Kidney epithelial cell (primary cell): ENCODE data around the gene SGF29. TPM values are rescaled to one million over a fixed set of nuclear protein-coding genes. Genes with fewer than 3 reads are reported as not detected.

Experiments used
- DNase-seq: peaks from one replicate; pipeline ENCODE4 v3.0.0-alpha.2; 2010; ENCODE audit warnings: low read depth
- H3K27me3 ChIP-seq: 2 replicates; pipeline ENCODE4 v1.6.0; 2011; ENCODE audit warnings: low read length; ENCODE audit not compliant: control insufficient read depth, insufficient read depth
- H3K36me3 ChIP-seq: 2 replicates; pipeline ENCODE4 v1.5.1; 2011; ENCODE audit warnings: low read length; ENCODE audit not compliant: control insufficient read depth, insufficient read depth
- H3K4me3 ChIP-seq: 2 replicates; pipeline ENCODE4 v1.5.1; 2011; ENCODE audit warnings: low read depth, mild to moderate bottlenecking, control low read depth, low read length
- total RNA-seq: library from RNA; depleted of rRNA; stranded (reverse); fragments of >200 nt; gene quantifications from 2 replicates; pipeline ENCODE4 v1.2.3, GENCODE V29; 2015
- TF ChIP-seq, protein P1 (sequence below): IDR thresholded peaks from 2 replicates; pipeline ENCODE4 v1.5.1; 2011; ENCODE audit warnings: mild to moderate bottlenecking, moderate library complexity, low read length, control low read depth, inconsistent platforms; ENCODE audit not compliant: insufficient read depth, poor library complexity, severe bottlenecking

SGF29 gene
- total RNA-seq, 1 donor from 2014 or later = 32.5 TPM

DNA sequence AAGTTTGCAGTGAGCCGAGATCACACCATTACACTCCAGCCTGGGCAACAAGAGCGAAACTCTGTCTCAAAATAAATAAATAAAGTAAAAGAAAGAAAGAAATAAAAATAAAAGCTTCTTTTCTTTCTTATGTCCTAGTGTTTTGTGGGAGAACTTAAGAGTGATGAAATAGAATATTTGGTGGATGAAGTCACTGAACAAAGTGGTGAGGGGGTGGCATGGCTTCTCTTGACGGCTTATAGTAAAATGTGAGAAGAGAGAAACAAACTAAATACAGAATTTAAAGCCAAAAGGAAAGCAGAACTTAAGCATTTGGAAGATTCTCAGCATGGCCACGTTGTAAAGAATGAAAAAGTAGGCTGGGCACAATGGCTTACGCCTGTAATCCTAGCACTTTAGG is 15.3 kb downstream of the SGF29 start:
- H3K36me3 ChIP-seq = no peaks in the 10 kb centered on the region
- no peak overlapping the region for H3K4me3 ChIP-seq
- TF ChIP-seq, protein P1, sequence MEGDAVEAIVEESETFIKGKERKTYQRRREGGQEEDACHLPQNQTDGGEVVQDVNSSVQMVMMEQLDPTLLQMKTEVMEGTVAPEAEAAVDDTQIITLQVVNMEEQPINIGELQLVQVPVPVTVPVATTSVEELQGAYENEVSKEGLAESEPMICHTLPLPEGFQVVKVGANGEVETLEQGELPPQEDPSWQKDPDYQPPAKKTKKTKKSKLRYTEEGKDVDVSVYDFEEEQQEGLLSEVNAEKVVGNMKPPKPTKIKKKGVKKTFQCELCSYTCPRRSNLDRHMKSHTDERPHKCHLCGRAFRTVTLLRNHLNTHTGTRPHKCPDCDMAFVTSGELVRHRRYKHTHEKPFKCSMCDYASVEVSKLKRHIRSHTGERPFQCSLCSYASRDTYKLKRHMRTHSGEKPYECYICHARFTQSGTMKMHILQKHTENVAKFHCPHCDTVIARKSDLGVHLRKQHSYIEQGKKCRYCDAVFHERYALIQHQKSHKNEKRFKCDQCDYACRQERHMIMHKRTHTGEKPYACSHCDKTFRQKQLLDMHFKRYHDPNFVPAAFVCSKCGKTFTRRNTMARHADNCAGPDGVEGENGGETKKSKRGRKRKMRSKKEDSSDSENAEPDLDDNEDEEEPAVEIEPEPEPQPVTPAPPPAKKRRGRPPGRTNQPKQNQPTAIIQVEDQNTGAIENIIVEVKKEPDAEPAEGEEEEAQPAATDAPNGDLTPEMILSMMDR = no peak
- no peak for DNase-seq
- no peaks in the 10 kb centered on the region for H3K27me3 ChIP-seq

DNA sequence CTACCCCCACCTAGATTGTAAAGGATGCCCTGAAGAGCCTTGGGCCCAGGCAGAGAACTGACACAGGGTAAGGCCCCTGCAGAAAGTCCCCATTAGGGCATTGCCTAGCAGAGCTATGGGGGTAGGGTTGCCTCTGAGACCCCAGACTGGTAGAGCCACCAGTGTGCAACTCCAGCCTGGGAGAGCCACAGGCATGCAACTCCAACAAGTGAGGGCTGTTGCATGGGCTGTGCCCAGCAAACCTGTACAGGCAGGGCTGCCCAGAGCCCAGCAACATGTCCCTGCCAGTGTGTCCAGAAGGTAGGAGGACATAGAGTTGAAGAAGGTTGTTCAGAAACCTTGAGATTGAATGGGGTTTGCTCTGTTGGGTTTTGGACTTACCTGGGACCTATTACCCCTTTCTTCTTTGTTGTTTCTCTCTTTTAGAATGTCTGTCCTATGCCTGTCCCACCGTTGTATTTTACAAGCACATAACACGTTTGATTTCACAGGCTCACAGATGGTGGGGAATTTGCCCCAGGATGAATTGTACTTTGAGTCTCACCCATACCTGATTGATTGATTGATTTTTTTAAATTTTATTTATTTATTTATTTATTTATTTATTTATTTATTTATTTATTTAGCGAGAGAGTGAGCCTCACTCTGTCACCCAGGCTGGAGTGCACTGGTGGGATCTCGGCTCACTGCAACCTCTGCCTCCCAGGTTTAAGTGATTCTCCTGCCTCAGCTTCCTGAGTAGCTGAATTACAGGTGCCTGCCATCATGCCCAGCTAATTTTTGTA is 16.4 kb downstream of the SGF29 start:
- Histone ChIP-seq H3K4me3 (no peak overlapping the region), H3K36me3 (no peaks in the 10 kb centered on the region), H3K27me3 (no peaks in the 10 kb centered on the region)
- TF ChIP-seq, protein P1 = no peak
- DNase-seq = no peak

DNA sequence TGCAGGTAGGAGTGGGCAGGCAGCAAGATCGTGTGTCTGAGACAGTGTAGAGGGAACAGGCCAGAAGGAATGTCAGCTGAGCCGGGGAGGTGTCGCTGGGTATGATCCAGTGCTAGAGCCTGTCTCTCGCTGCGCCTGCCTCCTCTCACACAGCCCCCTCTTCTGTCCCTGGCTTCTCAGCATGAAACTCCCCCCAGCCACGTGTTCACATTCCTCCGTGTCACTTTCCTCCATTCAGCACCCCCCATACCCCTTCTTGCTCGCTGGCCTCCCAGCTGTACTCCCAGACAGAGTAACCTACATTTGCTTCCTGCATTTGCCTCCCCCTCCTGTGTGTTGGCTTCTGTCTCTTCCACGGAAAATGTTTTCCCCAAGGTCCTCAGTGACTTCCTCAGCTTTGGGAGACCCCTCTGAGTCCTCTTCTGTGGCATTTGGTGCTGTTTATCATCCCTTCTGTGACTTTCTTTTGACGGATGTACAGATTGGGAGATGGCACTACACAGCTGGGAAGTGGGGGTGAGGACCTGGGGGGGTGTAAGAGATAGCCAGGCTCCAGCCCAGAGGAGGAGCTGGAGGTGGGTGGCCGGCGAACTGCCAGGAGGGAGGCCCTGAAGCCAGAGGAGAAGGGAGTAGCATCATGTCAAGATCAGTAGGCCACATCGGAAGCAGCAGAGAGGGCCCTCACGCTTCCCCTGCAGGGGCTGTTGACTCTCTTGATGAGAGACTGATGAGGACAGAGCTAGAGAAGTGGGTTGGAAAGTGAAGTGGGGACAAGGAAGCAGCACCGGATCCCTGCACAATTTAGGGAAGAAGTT is 19.2 kb downstream of the SGF29 start:
- H3K36me3 ChIP-seq = no peaks in the 10 kb centered on the region
- no peak overlapping the region for H3K4me3 ChIP-seq
- no peaks in the 10 kb centered on the region for H3K27me3 ChIP-seq
- TF ChIP-seq, protein P1 = no peak
- no peak for DNase-seq

DNA sequence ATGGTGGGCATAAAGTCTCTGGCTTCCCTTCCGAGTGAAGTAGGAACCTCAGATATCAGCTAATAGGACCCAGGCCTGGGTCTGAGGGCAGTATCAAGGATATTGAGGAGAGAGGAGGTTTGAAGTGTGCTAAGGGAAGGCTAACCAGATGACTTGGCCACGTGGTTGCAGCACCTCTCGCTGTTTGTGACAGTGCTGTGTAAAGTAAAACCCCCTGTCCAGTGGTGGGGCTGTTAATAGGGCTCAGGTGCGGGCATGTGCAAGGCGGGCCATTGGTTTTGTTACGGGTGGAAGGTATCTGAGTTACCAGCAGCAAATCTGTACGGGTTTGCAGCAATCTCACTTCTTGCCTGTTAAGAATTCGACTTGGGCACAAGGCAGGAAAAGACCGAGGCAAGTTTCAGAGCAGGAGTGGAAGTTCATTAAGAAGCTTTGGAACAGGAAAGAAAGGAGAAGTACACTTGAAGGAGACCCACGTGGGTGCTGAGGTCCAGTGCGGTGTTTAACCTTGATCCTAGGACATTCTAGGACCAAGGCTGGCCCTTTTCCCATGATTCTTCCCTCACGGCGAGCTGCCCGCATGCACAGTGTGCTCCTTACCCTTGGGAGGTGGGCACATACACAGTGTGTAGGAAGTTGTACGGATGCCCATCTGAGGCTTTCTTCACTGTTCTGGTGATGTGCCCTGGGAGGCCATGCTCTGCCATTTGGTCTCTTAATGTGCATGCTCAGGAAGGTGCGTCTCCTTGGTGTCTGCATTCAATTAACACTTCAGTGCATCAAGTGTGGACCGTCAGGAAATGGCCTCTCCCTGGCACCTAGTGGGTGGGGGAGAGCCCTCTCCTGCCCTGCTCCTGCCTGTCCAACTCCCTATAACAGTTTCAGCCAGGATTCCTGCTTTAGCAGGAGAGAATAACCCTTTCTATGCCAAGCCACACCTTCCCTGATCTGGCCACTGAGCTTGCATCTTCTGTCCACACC is 20.3 kb downstream of the SGF29 start:
- no peak overlapping the region for H3K4me3 ChIP-seq
- DNase-seq = no peak
- H3K36me3 ChIP-seq = no peaks in the 10 kb centered on the region
- TF ChIP-seq, protein P1 = no peak
- no peaks in the 10 kb centered on the region for H3K27me3 ChIP-seq

DNA sequence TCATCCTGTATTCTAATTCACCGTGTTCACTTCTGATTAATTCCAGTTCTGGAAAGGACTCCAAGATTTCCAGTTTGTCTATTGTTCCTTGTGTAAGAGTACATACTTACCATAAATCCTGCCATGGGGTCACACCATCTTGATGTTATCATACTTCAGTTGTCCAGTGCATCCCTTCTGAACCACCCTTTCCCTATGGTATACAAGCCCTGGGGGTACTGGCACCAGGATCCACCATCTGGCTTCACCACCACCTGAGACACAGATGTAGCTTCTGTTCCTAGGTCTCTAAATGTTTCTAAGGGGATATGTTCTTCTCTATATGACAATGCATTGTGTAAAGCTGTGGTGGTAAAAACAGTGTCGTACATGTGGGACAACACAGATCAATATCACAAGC is 21.2 kb downstream of the SGF29 start:
- TF ChIP-seq, protein P1 = no peak
- no peak overlapping the region for H3K4me3 ChIP-seq
- DNase-seq = no peak
- H3K36me3 ChIP-seq = no peaks in the 10 kb centered on the region
- no peaks in the 10 kb centered on the region for H3K27me3 ChIP-seq
